CD4-positive, alpha-beta T cell treated with Interleukin-21 for 1 hour (primary cell): ENCODE measurements around the gene AFP.

Experiments
- DNase-seq: peaks from one replicate; pipeline ENCODE4 v3.0.0-alpha.2; 2020

AFP gene

DNA sequence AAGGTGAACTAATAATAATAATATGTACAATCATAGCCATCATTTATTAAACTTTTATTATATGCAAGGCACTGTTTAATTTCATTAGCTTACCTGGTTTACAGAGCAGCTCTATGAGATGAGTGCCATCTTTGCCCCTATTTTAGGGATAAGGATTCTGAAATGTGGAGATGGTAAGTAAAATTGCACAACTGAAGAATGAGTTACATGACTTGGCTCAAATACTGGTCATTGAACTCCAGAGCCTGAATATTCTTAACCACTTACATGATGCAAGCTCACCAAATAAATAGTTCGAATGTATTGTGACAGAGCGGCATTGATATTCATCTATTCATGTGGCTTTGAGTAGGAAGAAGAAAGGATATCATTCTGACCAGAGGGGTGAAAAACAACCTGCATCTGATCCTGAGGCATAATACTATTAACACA lies 20.2 kb upstream of the AFP start:
- no peak for DNase-seq

DNA sequence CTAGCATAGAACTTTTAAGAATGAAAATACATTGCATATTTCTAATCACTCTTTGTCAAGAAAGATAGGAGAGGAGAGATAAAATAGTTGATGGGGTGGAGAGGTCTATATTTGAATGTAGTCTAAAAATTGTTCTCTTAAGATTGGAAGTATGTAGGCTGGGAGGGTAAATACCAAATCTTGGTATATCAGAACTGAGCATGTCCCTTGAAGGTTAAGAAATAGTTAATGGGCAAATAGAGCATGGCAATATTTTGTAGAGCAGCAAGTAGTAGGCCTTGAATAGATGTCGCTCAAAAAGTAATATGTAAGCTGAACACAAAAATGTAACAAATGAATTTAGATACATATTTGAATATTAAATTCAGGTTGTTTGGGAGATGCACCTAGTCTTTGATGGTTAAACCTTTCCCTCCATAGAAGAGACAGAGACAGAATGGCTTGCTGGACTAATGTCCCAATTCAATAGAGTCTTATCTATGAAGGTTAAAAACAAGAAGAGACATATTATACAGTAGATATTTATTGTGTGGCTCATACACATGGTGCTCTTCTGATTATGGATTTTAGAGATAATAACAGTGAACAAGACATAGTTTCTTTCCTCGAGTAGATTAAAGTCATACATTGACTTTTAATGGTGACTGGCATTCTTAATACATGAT lies 19.5 kb upstream of the AFP start:
- no peak for DNase-seq

DNA sequence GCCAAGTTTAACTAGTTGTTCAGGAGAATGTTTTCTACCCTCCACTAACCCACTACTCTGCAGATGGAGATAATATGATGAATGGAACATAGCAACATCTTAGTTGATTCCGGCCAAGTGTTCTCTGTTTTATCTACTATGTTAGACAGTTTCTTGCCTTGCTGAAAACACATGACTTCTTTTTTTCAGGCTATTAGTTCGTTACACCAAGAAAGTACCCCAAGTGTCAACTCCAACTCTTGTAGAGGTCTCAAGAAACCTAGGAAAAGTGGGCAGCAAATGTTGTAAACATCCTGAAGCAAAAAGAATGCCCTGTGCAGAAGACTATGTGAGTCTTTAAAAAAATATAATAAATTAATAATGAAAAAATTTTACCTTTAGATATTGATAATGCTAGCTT lies 18.7 kb upstream of the AFP start:
- no peak for DNase-seq

DNA sequence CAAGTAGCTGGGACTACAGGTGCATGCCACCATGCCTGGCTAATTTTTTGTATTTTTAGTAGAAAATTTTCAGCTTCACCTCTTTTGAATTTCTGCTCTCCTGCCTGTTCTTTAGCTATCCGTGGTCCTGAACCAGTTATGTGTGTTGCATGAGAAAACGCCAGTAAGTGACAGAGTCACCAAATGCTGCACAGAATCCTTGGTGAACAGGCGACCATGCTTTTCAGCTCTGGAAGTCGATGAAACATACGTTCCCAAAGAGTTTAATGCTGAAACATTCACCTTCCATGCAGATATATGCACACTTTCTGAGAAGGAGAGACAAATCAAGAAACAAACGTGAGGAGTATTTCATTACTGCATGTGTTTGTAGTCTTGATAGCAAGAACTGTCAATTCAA lies 18.0 kb upstream of the AFP start:
- DNase-seq = no peak

DNA sequence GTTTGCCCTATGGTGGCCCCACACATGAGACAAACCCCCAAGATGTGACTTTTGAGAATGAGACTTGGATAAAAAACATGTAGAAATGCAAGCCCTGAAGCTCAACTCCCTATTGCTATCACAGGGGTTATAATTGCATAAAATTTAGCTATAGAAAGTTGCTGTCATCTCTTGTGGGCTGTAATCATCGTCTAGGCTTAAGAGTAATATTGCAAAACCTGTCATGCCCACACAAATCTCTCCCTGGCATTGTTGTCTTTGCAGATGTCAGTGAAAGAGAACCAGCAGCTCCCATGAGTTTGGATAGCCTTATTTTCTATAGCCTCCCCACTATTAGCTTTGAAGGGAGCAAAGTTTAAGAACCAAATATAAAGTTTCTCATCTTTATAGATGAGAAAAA lies 17.3 kb upstream of the AFP start:
- no peak for DNase-seq

DNA sequence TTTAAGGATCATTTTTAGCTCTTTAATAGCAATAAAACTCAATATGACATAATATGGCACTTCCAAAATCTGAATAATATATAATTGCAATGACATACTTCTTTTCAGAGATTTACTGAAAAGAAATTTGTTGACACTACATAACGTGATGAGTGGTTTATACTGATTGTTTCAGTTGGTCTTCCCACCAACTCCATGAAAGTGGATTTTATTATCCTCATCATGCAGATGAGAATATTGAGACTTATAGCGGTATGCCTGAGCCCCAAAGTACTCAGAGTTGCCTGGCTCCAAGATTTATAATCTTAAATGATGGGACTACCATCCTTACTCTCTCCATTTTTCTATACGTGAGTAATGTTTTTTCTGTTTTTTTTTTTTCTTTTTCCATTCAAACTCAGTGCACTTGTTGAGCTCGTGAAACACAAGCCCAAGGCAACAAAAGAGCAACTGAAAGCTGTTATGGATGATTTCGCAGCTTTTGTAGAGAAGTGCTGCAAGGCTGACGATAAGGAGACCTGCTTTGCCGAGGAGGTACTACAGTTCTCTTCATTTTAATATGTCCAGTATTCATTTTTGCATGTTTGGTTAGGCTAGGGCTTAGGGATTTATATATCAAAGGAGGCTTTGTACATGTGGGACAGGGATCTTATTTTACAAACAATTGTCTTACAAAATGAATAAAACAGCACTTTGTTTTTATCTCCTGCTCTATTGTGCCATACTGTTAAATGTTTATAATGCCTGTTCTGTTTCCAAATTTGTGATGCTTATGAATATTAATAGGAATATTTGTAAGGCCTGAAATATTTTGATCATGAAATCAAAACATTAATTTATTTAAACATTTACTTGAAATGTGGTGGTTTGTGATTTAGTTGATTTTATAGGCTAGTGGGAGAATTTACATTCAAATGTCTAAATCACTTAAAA lies 16.6 kb upstream of the AFP start:
- no peak for DNase-seq

DNA sequence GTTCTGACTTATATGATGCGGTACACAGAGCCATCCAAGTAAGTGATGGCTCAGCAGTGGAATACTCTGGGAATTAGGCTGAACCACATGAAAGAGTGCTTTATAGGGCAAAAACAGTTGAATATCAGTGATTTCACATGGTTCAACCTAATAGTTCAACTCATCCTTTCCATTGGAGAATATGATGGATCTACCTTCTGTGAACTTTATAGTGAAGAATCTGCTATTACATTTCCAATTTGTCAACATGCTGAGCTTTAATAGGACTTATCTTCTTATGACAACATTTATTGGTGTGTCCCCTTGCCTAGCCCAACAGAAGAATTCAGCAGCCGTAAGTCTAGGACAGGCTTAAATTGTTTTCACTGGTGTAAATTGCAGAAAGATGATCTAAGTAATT lies 15.4 kb upstream of the AFP start:
- DNase-seq = no peak

DNA sequence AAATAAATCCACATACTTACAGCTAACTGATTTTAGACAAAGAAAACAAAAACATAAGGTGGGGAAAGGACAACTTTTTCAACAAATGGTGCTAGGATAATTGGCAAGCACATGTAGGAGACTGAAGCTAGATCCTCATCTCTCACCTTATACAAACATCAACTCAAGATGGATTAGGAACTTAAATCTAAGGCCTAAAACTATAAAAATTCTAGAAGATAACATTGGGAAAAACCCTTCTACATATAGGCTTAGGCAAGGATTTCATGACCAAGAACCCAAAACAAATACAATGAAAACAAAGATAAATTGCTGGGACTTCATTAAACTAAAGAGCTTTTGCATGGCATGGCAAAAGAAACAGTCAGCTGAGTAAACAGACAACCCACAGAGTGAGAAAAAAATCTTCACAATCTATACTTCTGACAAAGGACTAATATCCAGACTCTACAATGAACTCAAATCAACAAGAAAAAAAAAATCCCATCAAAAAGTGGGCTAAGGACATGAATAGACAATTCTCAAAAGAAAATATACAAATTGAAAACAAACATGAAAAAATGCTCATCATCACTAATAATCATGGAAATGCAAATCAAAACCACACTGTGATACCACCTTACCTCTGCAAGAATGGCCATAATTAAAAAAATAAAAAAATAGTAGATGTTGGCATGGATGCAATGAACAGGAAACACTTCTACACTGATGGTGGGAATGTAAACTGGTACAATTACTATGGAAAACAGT lies 14.1 kb upstream of the AFP start:
- DNase-seq = no peak

DNA sequence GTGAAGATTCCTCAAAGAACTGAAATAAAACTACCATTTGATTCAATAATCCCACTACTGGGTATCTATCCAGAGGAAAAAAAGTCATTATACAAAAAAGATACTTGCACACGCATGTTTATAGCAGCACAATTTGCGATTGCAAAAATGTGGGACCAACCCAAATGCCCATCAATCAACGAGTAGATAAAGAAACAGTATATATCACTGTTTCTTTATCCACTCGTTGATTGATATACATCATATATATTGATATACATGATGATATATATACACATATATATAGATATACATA lies 13.6 kb upstream of the AFP start:
- DNase-seq = no peak

DNA sequence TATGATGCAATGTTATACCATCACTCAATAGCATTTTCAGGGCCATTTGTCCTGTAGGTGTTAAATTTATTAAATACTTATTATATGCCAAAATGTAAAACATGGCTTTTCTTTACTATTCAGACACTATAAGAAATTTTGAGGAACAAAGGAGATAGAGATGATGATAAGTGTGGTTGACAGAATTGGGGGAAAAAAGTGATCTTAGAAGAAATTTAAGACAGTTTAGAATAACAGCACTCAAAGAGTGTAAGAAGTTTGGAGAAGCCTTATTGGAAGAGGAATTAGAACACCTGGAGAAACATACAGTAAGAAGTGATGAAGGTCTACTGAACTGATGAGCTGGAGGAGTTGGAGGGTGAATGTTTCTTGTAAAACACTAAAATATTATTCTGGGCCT lies 12.8 kb upstream of the AFP start:
- no peak for DNase-seq

DNA sequence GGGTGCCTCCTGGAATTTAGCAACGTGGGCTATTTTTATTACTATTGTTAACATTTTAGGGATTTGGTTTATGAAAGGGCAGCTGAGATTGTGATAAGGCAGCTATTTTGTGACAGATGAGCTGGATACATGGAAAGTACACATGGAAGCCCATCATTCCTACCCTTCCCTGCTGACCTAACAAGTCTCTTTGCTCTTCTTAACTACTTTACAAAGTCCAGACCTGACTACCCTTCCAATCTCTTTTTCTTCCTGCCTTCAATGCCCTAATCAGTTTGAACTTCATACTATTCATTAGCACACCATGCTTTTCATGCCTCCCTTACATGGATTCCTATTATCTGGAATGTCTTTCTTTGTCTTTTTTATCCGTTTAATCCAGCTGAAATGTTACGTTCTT lies 9.4 kb upstream of the AFP start:
- no peak for DNase-seq

DNA sequence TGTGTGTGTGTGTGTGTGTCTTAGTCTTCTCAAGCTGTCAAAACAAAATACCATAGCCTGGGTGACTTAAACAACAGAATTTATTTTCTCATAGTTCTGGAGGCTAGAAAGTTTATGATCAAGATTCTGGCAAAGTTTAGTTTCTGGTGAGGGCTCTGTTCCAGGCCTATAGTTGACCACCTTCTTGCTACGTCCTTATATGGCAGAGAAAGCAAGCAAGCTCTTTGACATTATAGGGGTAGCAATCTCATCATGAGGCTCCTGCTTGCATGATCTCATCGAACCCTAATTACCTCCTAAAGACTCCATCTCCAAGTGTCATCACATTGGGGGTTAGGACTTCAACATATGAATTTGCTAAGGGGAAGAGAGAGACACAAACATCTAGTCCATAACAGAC lies 6.9 kb upstream of the AFP start:
- no peak for DNase-seq

DNA sequence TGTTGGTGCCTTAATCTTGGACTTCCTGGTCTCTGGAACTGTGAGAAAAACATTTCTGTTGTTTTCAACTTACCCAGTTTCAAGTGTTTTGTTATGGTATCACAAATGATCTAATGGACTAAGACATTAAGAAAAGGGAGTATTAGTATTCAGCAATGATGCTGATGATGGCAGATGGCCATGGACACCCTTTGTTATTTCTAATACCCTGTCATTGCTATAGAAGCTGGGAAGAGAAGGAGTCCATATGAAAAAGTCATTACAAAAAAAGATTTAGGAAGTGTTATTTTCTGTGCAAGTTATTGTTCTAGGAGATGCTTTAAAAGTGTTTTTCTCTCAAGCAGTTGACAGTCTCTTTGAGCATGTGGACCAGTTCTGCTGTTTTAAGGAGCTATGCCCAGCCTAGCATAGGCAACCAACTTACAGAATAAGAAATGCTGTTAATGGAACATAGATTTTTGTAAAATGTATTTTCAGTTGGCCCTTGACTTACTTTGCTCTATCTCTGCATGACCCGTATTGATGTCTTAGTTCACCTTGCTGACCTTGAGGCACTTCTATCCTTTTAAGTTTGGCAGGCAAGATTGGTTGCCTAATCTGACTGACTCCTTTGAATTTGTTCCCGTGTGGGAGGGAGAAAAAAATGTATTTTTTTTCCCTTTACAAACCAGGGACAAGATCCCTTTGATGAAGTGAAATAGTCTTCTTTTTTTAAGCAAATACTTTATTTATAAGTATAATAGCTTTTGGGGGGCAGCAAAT lies 6.0 kb upstream of the AFP start:
- DNase-seq = no peak

DNA sequence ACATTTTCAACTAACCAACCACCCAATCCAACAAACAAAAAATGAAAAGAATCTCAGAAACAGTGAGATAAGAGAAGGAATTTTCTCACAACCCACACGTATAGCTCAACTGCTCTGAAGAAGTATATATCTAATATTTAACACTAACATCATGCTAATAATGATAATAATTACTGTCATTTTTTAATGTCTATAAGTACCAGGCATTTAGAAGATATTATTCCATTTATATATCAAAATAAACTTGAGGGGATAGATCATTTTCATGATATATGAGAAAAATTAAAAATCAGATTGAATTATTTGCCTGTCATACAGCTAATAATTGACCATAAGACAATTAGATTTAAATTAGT lies 4.2 kb upstream of the AFP start:
- DNase-seq = no peak

DNA sequence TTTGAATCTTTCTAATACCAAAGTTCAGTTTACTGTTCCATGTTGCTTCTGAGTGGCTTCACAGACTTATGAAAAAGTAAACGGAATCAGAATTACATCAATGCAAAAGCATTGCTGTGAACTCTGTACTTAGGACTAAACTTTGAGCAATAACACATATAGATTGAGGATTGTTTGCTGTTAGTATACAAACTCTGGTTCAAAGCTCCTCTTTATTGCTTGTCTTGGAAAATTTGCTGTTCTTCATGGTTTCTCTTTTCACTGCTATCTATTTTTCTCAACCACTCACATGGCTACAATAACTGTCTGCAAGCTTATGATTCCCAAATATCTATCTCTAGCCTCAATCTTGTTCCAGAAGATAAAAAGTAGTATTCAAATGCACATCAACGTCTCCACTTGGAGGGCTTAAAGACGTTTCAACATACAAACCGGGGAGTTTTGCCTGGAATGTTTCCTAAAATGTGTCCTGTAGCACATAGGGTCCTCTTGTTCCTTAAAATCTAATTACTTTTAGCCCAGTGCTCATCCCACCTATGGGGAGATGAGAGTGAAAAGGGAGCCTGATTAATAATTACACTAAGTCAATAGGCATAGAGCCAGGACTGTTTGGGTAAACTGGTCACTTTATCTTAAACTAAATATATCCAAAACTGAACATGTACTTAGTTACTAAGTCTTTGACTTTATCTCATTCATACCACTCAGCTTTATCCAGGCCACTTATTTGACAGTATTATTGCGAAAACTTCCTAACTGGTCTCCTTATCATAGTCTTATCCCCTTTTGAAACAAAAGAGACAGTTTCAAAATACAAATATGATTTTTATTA lies 3.6 kb upstream of the AFP start:
- no peak for DNase-seq

DNA sequence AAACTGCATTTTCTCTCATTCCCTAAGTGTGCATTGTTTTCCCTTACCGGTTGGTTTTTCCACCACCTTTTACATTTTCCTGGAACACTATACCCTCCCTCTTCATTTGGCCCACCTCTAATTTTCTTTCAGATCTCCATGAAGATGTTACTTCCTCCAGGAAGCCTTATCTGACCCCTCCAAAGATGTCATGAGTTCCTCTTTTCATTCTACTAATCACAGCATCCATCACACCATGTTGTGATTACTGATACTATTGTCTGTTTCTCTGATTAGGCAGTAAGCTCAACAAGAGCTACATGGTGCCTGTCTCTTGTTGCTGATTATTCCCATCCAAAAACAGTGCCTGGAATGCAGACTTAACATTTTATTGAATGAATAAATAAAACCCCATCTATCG lies 2.9 kb upstream of the AFP start:
- DNase-seq = no peak

DNA sequence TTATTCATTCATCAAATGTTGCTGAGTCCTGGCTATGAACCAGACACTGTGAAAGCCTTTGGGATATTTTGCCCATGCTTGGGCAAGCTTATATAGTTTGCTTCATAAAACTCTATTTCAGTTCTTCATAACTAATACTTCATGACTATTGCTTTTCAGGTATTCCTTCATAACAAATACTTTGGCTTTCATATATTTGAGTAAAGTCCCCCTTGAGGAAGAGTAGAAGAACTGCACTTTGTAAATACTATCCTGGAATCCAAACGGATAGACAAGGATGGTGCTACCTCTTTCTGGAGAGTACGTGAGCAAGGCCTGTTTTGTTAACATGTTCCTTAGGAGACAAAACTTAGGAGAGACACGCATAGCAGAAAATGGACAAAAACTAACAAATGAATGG lies 1.7 kb upstream of the AFP start:
- no peak for DNase-seq

DNA sequence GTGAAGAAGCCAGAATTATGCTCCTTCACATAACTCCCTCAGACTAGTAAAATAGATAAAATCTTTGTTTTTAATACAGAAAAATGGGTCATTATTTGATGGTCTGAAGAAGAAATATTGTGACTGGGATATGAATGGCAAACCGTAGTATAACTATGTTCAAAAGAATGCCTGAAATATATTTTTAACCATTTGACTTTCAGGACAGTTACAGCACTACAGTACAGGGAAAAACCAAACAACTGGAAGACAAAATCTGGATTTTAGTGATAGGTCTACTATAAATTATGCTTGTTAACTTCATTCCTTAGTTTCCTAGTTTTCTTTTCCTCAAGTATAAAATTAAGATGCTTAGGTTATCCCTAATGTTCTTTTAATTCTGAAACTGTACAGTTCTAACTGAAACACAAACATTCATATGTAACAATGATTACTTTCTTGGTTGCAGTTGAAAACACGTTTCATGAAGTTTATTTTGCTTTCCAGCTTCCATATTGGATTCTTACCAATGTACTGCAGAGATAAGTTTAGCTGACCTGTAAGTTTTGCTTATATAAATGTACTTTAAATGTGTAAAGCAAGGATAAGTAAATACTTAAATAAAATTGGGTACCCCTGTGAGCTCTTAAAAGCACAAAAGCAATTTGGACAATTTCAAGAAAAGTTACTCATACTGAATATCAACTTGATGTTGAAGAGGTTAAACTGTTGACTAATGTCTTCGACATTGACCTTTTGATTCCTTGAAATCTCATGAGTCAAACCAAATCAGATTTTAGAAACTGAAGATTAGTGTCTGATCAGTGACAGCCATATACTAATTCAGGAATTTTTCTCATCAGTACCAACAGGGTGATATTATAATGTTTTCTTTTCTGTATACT lies 895 bp downstream of the AFP start:
- DNase-seq = no peak

DNA sequence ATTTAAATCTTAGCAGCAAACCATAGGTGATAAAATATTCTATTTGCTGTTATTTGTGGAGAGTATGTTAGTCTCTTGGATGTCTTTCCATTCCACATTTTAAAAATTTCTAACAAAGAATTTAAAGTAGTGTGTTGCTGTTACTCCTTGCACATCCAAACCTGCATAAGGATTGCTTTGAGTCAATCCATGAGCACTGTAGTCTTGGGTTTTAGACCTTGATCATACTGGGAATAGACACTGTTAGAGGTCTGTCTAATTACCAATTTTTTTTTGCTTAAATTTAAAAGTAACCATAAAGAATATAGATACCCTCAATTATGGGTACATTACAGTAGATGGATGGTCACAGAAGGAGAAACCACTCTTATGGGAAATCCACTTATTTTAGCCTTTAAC lies 1.5 kb downstream of the AFP start:
- DNase-seq = no peak

DNA sequence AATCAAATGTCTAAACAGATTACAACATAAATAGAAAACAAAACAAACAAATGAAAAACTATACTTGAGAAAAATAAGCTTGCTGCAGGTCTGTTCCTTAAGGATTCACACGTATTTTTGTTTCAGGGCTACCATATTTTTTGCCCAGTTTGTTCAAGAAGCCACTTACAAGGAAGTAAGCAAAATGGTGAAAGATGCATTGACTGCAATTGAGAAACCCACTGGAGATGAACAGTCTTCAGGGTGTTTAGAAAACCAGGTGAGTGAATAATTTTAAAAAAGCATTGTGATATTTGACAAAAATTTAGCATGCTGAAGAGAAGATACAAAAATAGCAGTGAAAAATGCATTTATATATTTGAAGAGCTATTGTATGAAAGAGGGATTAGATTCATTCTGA lies 2.0 kb downstream of the AFP start:
- DNase-seq = no peak

DNA sequence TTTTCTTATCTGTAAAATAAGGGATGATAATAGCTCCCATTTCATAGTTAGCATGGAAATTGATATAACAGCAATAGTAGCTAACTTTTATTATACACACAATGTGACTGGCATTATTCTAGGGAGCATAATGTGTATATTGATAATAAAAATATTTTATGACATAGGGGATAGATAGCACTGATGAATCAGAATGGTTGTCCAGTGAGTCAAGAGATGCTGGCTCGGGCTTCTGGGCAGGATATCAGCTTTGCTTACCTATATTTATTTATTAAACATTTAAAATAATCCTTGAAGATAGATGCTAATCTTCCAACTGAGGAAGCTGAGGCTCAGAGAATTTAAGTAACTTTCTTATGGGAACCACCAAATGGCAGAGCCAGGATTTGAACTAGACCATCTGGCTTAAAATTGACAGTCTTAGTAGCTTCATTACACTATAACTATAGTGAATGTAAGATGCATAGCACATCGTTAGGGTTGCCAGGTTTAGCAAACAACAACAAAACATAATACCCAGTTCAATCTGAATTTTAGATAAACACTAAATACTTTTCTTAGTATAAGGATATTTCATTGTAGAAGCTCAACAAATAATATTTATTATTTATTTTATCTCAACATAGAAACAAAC lies 2.7 kb downstream of the AFP start:
- DNase-seq = no peak
